Brain pericyte (primary cell): Measurements from ENCODE around the gene MAP4K1.

ENCODE experiments used
- DNase-seq: peaks from one replicate; pipeline ENCODE4 v3.0.0-alpha.2; 2012; ENCODE audit warnings: low read depth, low spot score

The MAP4K1 gene

GRCh38 chr19:38617764-38618589, at the start of gene MAP4K1:
Gene MAP4K1, minus strand, starts transcription at chr19:38617953. Its CDS starts 58 bp downstream, at chr19:38617895.
- no peak for DNase-seq

GRCh38 chr19:38666663-38667511, 49.1 kb upstream of the MAP4K1 start:
- no peak for DNase-seq

GRCh38 chr19:38665950-38666662, 48.4 kb upstream of the MAP4K1 start:
- DNase-seq, result no peak

- DNase-seq, result no peak
Observed at GRCh38 chr19:38665219-38665931, 47.6 kb upstream of the MAP4K1 start.

- DNase-seq, result no peak
Observed at GRCh38 chr19:38664503-38665211, 46.9 kb upstream of the MAP4K1 start.

GRCh38 chr19:38663957-38664502, 46.3 kb upstream of the MAP4K1 start:
- no peak for DNase-seq

GRCh38 chr19:38663156-38663651, 45.5 kb upstream of the MAP4K1 start:
- no peak for DNase-seq

- no peak for DNase-seq
Observed at GRCh38 chr19:38662537-38663155, 44.9 kb upstream of the MAP4K1 start.

- DNase-seq, result no peak
Observed at GRCh38 chr19:38661996-38662395, 44.2 kb upstream of the MAP4K1 start.

- no peak for DNase-seq
Observed at GRCh38 chr19:38661136-38661535, 43.4 kb upstream of the MAP4K1 start.

- no peak for DNase-seq
Observed at GRCh38 chr19:38660724-38661123, 43.0 kb upstream of the MAP4K1 start.

GRCh38 chr19:38658462-38659306, 40.9 kb upstream of the MAP4K1 start:
- DNase-seq, result peak; percentile 91

- DNase-seq, result no peak
Observed at GRCh38 chr19:38657633-38658222, 40.0 kb upstream of the MAP4K1 start.

- DNase-seq, result no peak
Observed at GRCh38 chr19:38656171-38656981, 38.6 kb upstream of the MAP4K1 start.

- DNase-seq, result no peak
Observed at GRCh38 chr19:38655148-38655824, 37.5 kb upstream of the MAP4K1 start.

- no peak for DNase-seq
Observed at GRCh38 chr19:38654628-38655055, 36.9 kb upstream of the MAP4K1 start.

GRCh38 chr19:38653028-38653571, 35.3 kb upstream of the MAP4K1 start:
- DNase-seq, result no peak
